Measurements from ENCODE around the gene DEGS2. TPM values are rescaled to one million over a fixed set of nuclear protein-coding genes. Genes with fewer than 3 reads are reported as not detected.

The DEGS2 gene
- total and polyA plus RNA-seq, 2 of the 13 experiments (the other 11 are each of a cell fraction or from before 2014, with no cell fraction given): 0.09 TPM

GRCh38 chr14:100140452-100141078, 18.9 kb downstream of the DEGS2 start (continued):
- TF ChIP-seq ARID4A (CRISPR knock-in tag; IDR thresholded peaks at IDR 0.05; ENCODE audit: borderline replicate concordance) (peak; percentile 48; the same call in 1 of the 2 replicates), CREM (IDR thresholded peaks at IDR 0.05) (no peak), CREM (CRISPR knock-in tag; IDR thresholded peaks at IDR 0.05) (no peak), ZNF781 (CRISPR knock-in tag; IDR thresholded peaks at IDR 0.05; ENCODE audit: borderline replicate concordance, not compliant biosample characterization) (peak; percentile 32), FOXJ3 (CRISPR knock-in tag; IDR thresholded peaks at IDR 0.05; ENCODE audit: borderline replicate concordance) (peak; percentile 18; the same call in 1 of the 2 replicates), THRA (CRISPR knock-in tag; IDR thresholded peaks at IDR 0.05; ENCODE audit: borderline replicate concordance) (peak; percentile 35; the same call in 1 of the 2 replicates), GABPB1 (CRISPR knock-in tag; IDR thresholded peaks at IDR 0.05) (0 out of 2 replicates have a peak, but pooled peaks have one; percentile 46), DMAP1 (CRISPR knock-in tag; IDR thresholded peaks at IDR 0.05) (peak; percentile 48; the same call in 1 of the 2 replicates), FOXC1 (CRISPR knock-in tag; IDR thresholded peaks at IDR 0.05; ENCODE audit: borderline replicate concordance) (0 out of 2 replicates have a peak, but pooled peaks have one; percentile 5), SAP130 (CRISPR knock-in tag; IDR thresholded peaks at IDR 0.05; ENCODE audit: low read depth) (peak; percentile 68; the same call in 1 of the 2 replicates), POLR2G (IDR thresholded peaks at IDR 0.05; ENCODE audit: low read depth, low read length) (no peak), SP4 (CRISPR knock-in tag; IDR thresholded peaks at IDR 0.05) (peak; percentile 53; the same call in 1 of the 2 replicates), ZNF770 (CRISPR knock-in tag; IDR thresholded peaks at IDR 0.05) (peak; percentile 28; the same call in 1 of the 2 replicates), HIVEP1 (CRISPR knock-in tag; IDR thresholded peaks at IDR 0.05) (no peak), GLMP (CRISPR knock-in tag; IDR thresholded peaks at IDR 0.05; ENCODE audit: borderline replicate concordance) (no peak), ZNF451 (CRISPR knock-in tag; IDR thresholded peaks at IDR 0.05) (no peak), NONO (IDR thresholded peaks at IDR 0.05) (no peak), NONO (CRISPR knock-in tag; conservative IDR thresholded peaks at IDR 0.05) (0 out of 2 replicates have a peak, but pooled peaks have one; percentile 8), RXRA (CRISPR knock-in tag; IDR thresholded peaks at IDR 0.05) (peak; percentile 38; the same call in 1 of the 2 replicates), CBX2 (IDR thresholded peaks at IDR 0.05; ENCODE audit: low read depth, low read length) (no peak), CBX2 (CRISPR knock-in tag; IDR thresholded peaks at IDR 0.05; ENCODE audit: low read depth) (no peak), ZBTB8A (CRISPR knock-in tag; IDR thresholded peaks at IDR 0.05; ENCODE audit: borderline replicate concordance, low read depth) (no peak)

All from HepG2 (cell line).